Measurements from ENCODE around the gene MRPL47.
"Not testable (repeated sequence)": the region's sequence is repeated elsewhere in the genome, so short reads cannot be mapped to it uniquely, and the experiment has no call there.

The MRPL47 gene

GRCh38 chr3:179604321-179605078 lies at the start of gene MRPL47, which contains the start of gene NDUFB5:
Gene MRPL47, minus strand, starts transcription at chr3:179604638. Its CDS starts 14 bp downstream, at chr3:179604624.
Gene NDUFB5, plus strand, starts transcription at chr3:179604794. Its CDS starts 22 bp downstream, at chr3:179604816.
- peak; percentile 78 to 87 (median 84) for DNase-seq

- DNase-seq: peak; percentile 16 to 36 (median 27)
Measured at GRCh38 chr3:179653096-179653797, 48.8 kb upstream of the MRPL47 start.

GRCh38 chr3:179652447-179653095 lies 48.1 kb upstream of the MRPL47 start, which contains the start of gene USP13:
Gene USP13, plus strand, starts transcription at chr3:179653040. Its CDS starts 186 bp downstream, at chr3:179653226.
- DNase-seq: peak; percentile 11 to 34 (median 22)

GRCh38 chr3:179651687-179652446 lies 47.4 kb upstream of the MRPL47 start:
- DNase-seq: no peak

GRCh38 chr3:179646177-179646576 lies 41.7 kb upstream of the MRPL47 start:
- no peak for DNase-seq

GRCh38 chr3:179643837-179644236 lies 39.4 kb upstream of the MRPL47 start:
- DNase-seq: not testable (repeated sequence)

GRCh38 chr3:179642871-179643270 lies 38.4 kb upstream of the MRPL47 start:
- DNase-seq: no peak

- no peak for DNase-seq
Measured at GRCh38 chr3:179640469-179640868, 36.0 kb upstream of the MRPL47 start.

GRCh38 chr3:179630753-179631451 lies 26.5 kb upstream of the MRPL47 start:
- no peak for DNase-seq

GRCh38 chr3:179624451-179624850 lies 20.0 kb upstream of the MRPL47 start:
- no peak for DNase-seq

GRCh38 chr3:179622023-179622422 lies 17.6 kb upstream of the MRPL47 start:
- DNase-seq: no peak

- DNase-seq: no peak
Measured at GRCh38 chr3:179615458-179616173, 11.2 kb upstream of the MRPL47 start.

GRCh38 chr3:179613807-179614206 lies 9.4 kb upstream of the MRPL47 start:
- no peak for DNase-seq

GRCh38 chr3:179610066-179610465 lies 5.6 kb upstream of the MRPL47 start:
- no peak for DNase-seq

GRCh38 chr3:179608931-179609720 lies 4.7 kb upstream of the MRPL47 start:
- no peak for DNase-seq

GRCh38 chr3:179606534-179607085 lies 2.2 kb upstream of the MRPL47 start:
- DNase-seq: no peak

- DNase-seq: no peak
Measured at GRCh38 chr3:179603831-179604230, 607 bp downstream of the MRPL47 start.

- DNase-seq: no peak
Measured at GRCh38 chr3:179603321-179603720, 1.1 kb downstream of the MRPL47 start.

- DNase-seq: no peak
Measured at GRCh38 chr3:179599531-179599930, 4.9 kb downstream of the MRPL47 start.

- DNase-seq: no peak
Measured at GRCh38 chr3:179591313-179591712, 13.1 kb downstream of the MRPL47 start.
